ENCODE results near the gene MAN1A1.

Gene MAN1A1

DNA sequence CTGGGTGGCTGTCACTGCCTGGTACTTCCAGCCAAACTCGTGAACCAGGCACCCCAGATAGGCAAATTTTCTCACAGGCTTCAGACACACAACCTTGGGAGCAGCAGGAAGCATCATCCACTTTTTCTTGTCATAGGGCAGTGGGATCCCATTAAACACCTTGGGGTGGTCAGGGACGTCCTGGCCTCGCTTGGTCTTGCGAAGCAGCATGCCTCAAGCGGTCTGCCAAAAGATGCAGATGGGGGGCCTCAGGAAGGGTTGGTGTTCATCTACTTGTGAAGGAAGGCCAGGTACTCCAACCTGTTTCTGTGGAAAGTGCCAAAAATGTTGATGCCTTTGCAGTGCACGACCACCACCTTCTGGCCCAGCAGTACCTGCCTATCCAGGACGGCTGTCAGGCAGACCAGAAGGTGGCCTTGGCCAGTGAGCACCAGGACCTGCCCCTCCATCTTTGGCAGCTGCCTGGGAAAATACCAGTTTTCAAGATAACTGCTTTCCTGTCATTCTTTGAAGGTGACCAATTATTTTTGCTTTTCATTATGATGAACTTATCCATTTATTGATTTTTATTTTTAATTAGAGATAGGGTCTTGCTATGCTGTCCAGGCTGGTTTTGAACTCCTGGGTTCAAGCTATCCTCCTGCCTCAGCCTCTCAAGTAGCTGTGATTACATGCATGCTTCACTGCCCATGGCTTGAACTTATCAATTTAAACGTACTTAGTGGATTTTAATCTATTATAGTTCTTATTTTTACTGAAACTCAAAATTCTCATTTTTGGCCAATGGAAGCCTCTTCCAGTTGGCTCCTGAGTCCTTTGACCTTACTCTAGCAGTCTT is 80.1 kb downstream of the MAN1A1 start:
- no peak for DNase-seq (ENCODE audit: low spot score)

DNA sequence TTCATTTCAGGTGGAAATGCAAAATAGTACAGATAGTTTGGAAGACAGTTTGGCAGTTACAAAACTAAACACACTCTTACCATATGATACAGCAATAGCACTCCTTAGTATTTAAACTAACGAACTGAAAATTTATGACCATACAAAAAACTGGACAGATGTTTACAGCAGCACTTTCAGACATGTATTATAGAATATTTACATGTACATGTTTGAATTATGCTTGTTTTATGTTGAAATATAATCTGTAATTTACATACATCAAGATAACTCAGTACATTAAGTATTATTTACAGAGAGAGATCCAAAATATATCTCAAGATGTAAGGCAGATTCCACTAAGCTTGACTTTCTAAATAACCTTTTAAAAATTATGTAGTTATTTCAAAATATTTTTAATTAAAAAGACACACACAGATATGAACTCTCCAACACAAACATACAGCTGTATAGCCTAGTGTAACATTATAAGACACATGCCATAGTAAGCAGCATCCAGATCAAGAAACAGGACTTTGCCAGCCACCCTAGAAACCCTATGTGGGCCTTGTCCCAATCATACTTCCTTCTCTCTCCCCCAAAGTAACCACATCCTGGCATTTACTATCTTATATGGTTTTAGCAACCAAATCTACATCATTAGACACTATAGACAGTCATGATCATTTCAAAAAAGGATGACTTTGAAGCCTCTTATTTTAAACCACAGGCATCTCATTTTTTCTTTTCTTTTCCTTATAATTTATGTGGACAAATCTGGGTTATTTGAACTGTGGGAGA is 82.2 kb downstream of the MAN1A1 start:
- DNase-seq (ENCODE audit: low spot score) = no peak

DNA sequence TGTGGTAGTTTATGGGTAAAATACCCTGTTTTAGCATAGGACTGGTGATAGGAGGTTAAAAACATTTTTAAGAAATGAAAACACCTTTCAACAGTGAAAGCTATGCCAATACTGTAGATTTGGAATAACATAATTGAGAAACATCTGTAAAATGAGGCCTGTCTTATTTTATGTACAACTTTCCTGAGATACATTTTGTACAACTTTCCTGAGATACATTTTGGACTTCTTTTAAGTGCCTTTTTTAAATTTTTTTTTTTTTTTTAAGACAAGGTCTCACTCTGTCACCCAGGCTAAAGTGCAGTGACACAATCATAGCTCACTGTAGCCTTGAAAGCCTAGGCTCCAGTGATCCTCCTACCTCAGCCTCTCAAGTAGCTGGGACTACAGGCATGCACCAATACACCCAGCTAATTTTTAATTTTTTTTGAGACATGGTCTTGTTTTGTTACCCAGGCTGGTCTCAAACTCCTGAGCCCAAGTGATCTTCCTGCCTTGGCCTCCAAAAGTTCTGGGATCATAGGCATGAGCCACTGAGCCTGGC is 84.6 kb downstream of the MAN1A1 start:
- no peak for DNase-seq (ENCODE audit: low spot score)

DNA sequence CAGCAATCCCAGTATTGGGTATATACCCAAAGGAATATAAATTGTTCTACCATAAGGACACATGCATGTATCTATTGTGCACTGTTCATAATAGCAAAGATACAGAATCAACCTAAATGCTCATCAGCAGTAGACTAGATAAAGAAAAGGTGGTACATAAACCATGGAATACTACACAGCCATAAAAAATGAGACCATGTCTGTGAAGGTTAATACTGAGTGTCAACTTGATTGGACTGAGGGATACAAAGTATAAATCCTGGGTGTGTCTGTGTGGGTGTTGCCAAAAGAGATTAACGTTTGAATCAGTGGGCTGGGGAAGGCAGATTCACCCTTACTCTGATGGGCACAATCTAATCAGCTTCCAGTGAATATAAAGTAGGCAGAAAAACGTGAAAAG is 86.9 kb downstream of the MAN1A1 start:
- no peak for DNase-seq (ENCODE audit: low spot score)

DNA sequence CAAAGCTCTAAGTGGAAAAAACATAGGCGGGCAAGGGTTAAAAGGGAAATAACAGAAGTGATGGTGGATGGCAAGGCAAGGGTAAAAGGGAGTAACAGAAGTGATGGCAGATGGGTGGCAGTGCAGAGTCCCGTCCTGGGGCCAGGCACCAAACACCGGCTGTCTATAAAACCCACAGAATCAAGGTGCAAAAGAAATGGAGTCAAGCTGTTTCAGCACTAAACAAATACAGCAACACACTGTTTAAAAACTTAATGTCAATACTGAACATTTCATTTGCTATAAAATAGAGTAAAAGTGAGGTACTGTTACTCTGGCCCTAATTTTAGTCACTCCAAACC is 87.6 kb downstream of the MAN1A1 start:
- DNase-seq (ENCODE audit: low spot score) = no peak

DNA sequence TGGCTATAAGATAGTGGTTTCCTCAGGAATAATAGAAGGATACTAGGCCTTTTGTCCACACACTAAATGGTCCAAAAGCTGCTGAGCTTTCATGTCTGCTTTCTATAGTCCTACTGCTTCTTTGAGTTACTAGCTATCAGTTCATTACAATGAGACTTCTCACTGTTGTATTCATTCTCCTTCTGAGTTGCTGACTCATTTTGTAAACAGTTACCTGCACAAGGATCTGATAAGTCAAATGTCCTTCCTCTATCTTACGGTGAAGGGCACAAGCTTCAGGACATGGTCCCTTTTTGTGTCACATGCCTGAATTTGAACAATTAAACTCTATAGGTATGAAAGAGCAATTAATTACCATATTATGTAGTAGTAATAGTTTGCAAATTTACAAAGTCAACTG is 90.5 kb downstream of the MAN1A1 start:
- DNase-seq (ENCODE audit: low spot score) = no peak

DNA sequence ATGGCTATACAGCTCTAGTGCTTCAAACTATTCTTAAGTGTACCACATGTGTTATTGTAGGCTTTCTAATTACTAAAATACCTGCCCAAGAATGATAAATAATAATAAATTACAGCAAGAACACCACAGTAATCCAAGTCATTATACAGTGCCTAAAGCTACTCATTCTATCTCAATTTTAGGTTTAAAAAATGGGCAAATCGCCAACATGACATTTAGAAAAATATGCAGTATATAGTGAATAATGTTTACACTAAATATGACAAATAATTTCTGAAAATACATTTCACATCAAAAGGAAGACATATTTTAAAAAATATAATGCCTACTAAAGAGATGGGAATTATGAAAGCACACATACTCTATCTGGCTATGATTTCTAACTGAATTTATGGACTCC is 91.8 kb downstream of the MAN1A1 start:
- DNase-seq (ENCODE audit: low spot score) = no peak

DNA sequence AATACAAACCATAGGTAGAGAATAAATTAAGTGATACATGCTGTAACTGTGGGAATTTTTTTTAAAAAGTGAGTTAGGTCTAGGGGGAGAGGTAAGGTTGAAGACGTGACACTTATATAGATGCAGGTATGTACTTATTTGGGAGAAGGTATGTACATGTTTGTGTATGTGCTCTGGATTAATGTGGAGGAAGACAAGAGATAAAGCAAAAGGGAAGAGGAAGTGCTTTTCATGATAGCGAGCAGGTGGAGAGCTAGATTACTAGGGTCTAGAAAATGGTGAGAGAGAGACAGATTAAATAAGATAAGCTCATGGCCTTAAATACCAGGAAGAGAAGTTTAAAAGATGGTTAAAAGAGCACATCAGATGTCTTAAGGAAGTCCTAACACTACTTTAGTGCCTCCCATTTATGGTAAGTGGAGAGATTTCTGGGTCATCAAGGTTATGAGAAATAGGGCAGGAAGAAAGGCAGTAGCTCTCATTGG is 92.5 kb downstream of the MAN1A1 start:
- no peak for DNase-seq (ENCODE audit: low spot score)

DNA sequence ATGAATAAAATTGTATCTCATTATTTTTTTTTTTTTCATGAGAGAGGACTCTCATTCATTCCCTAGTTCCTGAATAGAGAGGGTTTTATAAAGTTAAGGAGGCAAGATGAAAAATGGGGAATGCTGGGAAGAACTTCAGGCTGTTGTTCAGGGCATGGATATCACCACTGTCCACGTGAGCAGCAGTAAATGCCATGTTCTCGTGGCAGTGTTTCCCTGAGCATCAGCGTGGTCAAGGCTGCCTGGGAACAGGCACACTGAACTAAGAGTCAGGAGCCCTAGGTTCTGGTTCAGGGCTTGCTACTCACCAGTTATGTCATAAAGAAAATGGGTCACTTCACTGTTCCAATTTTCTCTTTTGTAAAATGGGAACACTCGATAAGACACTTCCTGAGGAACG is 93.2 kb downstream of the MAN1A1 start:
- DNase-seq (ENCODE audit: low spot score) = no peak

DNA sequence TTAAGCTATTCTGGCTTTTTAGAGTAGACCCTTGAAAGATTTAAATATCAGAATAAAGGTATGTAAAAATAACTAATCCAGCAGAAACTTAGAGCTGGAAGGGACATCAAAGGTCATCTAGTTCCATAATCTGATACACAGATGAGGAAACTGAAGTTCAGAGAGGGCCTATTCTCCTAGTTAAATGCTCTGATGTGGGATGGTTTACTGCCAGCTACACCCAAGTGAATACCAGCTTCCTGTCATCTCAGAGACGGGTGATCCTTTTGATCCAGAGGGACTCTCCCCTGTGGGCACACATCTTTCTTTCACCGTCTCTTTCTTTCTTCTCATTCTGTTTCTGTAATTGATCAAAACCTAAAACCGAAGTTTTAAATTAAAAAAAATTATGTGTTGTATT is 94.1 kb downstream of the MAN1A1 start:
- no peak for DNase-seq (ENCODE audit: low spot score)

DNA sequence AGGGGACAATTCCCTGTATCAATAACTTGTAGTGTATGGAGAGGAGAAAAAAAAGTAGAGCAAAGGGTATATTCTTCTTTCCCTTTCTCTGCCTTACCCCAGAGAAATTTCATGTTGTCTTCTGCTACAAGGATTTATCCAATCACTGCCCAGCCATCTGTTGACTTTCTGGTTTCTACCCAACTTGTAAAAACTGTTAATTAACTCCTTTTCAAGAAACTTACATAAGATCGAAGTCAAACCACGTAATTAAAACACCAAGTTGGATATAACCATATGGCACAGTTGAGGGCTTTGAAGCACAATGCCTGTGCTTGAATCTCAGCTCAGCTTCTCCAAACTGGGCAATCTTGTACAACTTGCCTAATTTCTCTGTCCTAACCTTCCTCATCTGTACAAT is 99.5 kb downstream of the MAN1A1 start:
- no peak for DNase-seq (ENCODE audit: low spot score)

DNA sequence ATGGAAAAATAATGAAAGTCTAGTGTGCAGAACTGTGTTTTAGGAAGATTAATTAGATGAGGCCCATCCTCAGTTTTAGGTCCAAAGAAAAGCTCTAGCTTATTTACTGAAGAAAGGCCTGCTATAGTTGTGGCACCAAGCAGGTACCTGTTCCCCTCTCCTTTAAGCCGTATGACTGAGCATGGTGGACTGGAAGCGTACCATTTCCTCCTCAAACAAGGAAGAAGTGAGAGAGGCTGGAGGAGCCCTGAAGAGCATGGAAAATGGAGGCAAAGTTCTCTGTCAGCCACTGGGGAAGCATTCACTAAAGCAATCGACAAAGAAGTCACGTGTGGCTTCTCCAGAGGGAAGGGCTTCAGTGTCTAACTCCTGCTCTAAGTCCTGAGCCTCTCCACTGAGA is 100.2 kb downstream of the MAN1A1 start:
- DNase-seq (ENCODE audit: low spot score) = no peak

DNA sequence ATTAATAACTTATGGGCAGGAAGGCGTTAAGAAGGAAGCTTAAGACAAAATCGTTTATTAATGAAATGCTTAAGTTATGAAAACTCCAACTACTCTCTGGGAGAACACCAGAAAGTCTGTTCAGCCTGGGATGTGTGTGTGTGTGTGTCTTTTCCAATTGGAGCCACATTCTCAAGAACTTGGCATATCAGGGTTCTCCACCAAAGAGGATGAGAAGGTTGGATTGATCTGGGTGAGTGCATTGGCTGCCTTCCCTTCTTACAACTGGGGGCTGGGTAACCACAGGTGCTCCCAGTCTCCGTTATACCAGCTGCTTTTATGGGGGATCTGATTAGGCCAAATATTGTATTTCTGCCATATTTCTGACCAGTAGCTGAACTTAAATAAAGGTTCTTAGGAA is 102.1 kb downstream of the MAN1A1 start:
- DNase-seq (ENCODE audit: low spot score) = no peak

DNA sequence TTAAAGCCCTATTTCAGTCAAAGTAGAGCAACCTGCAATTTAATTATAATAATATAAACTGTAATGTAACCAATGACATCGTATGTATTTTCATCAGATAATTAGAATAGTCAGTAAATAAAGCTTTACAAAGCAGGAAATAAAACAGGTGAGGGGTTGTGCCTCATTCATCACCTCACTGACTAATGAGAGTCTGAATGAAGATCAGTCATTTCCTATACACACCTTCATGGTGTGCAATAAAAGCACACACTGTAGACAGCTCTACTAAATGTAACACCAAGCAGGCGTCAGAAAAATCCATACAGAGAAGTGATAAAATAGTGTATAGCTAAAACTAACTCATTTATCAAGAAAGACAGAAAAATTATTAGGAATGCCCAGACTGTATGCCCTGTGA is 105.9 kb downstream of the MAN1A1 start:
- no peak for DNase-seq (ENCODE audit: low spot score)

DNA sequence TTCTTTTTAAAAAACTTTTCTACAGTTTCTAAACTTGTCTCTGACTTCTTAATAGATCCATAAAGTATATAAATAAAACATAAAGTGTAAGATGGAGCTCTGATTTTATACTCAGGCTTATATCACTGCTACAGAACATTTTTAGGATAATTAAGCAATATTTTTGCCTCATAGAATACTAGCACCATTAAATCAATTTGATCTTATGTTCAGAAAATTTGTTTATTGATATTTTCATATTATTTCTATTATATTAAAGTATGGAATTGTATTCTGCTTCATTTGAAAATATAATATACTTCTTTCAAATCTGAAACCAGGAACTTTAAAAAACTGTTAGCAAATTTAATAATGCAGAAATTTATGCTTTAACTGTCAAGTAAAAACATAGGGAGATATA is 106.5 kb downstream of the MAN1A1 start:
- DNase-seq (ENCODE audit: low spot score) = no peak

DNA sequence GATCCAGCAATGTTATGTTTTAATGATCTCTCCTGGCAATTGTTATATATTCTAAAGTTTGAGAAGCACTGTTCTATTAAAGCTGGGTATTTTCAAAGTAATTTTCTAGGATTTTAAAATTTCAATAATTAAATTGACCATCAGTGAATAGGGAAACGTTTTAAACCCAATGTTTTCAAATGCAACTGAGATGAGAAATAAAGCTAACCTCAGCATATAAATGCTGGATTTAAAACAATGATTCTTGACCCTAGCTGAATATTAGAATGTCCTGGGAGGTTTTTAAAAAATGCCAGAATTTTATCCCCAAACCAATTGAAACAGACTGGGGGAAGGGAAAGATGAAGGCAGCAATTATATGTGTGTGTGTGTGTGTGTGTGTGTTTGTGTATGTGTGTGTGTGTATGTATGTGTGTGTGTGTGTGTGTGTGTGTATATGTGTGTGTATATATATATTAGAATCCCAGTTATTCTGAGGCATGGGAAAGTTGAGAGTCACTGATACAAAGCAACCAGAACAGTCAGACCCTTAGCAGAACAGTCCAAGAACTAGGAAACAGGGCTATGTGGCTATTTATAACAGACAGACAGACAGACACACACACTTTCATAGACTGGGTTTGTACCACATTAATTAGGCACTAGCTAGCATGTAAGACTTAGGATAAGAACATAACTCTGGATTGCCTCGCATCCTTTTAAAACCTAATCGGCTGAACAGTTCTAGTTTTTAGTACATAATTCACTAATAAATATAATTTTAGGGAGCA is 107.8 kb downstream of the MAN1A1 start:
- DNase-seq (ENCODE audit: low spot score) = no peak

DNA sequence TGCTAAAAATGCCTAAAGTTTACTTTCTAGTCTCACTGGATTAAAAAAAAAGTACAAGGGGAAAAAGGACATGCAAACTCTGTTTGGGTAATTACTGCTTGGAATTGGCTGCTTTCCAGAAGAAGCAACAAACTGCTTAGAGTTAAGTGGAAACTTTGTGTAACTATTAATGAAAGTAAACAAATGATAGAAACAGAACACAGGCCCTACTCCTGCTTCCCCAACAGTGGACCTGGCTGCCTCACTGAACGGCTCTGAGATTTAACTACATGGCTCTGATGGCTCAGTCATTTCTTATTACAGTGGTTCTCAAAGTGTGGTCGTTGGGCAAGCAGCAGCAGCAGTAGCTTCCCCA is 108.5 kb downstream of the MAN1A1 start:
- DNase-seq (ENCODE audit: low spot score) = no peak

DNA sequence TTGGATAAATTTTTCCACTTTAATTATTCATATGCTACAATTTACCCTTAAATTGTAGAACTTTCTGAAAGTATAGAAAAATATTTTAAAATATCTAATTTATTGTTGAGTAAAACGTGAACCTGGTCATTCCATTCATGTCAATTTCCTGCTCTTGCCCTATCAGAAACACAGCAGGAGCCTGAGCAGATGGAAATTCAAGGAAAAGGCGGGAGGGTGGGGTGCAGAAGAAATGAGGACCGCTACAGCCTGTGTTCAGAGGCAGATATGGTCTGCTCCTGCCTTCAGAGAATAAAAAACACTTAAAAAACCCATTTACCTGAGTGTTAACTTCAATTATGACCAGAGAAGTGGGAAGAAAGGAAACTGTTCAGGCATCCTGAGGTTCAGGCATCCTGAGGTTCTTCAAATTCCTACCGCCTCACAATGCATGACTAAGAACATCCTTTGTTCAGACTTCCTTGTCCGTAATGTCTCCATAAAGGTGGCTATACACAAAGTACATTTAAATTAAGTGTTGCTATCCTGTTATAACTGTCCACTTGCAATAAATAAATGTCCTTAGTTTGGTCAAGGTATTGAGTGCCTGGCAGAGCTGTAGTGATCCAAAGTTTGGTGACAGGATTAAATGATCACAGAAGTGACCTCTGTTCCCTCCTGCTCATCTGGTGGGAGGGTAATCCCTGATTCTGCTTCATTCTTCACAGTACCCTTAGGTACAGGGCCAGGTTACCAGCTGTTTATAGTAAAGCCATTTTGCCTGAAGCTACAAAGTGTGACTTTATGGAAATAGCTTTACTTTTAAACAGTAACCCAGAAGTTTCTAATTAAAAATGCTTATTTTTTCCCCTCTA is 109.1 kb downstream of the MAN1A1 start:
- DNase-seq (ENCODE audit: low spot score) = no peak

DNA sequence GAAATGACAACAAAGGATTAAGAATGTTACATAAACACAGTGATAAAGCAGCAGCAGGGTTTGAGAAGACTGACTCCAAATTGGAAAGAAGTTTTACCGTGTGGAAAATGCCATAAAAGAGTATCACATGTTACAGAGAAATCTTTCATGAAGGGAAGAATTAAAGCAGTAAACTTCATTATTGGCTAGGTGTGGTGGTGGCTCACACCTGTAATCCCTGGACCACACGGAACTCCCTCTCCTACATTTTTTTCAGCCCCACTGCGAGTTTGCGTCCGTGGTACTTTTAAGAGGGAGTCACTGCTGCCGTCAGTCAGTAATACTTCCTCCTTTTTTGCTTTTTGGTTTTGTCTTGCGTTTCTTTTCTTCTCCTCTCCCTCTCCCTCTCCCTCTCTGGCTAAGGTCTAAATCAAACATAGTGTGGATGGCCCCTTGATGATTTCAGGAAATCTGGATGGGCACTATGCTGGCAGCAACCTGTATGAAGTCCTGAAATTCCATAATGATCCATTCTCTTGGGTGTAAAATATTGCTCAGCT is 112.3 kb downstream of the MAN1A1 start:
- DNase-seq (ENCODE audit: low spot score) = no peak

DNA sequence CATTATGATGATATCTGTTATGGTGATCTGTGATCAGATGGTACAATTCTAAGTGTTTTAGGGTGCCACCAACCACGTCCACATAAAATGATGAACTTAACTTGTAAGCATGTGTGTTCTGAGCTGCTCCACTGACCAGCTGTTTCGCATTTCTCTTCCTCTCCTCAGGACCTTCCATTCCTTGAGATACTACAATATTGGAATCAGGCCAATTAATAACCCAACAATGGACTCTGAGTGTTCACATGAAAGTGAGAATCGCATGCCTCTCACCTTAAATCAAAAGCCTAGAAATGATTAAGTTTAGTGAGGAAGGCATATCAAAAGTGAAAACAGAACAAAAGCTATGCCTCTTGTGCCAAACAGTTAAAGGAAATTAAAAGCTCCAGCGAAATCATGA is 114.6 kb downstream of the MAN1A1 start:
- no peak for DNase-seq (ENCODE audit: low spot score)

DNA sequence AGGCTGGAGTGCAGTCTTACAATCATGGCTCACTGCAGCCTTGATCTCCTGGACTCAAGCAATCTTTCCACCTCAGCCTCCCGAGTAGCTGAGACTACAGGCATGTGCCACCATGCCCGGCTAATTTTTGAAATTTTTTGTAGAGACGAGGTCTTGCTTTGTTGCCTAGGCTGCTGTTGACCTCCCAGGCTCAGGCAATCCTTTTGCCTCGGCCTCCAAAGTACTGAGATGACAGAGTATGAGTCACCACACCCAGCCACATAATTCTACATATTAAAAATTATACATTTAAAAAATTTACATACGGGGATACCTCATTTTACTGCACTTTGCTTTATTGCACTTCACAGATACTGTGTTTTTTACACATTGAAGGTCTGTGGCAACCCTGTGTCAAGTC is 115.1 kb downstream of the MAN1A1 start:
- DNase-seq (ENCODE audit: low spot score) = no peak
